Left colon (tissue), 2 donors: ENCODE data around the gene RFPL3. TPM values are rescaled to one million over a fixed set of nuclear protein-coding genes. Genes with fewer than 3 reads are reported as not detected.
A peak's percentile ranks its signal among the peaks of the same experiment; 100 is the strongest.
"Not testable (repeated sequence)": the region's sequence is repeated elsewhere in the genome, so short reads cannot be mapped to it uniquely, and the experiment has no call there.

Experiments used
- ATAC-seq: fragments of 200-7000 bp; cut with Tn5 transposase; one replicate; pipeline ENCODE4 v1.9.1; 2020; ENCODE audit warnings: mild to moderate bottlenecking, moderate library complexity
- DNase-seq, 2 donors: peaks; one replicate each; pipeline ENCODE4 v3.0.0-alpha.2; 2020
- intact Hi-C, 2 donors: fragments of 100-400 bp; cut with DNase I in 1 of 2; cut with micrococcal nuclease in 1 of 2; formaldehyde crosslinking; loops; one replicate each; pipeline versions ENCODE4 v1.11.2 to v1.14.0; 2022; cut with DNase I, micrococcal nuclease
- total RNA-seq, 2 donors: library from RNA; stranded (reverse); fragmentation: NEBNext Ultra II Directional; extraction: Animal tissue kit (Norgen Biotek cat#: 25700); gene quantifications; one replicate each; pipeline ENCODE4 v1.2.1, GENCODE V29; 2021
- donor health status: DM: no; HTN: no; CAD: no.
- donor health status: DM: yes; HTN: yes; CAD: no.

RFPL3 gene
- total RNA-seq, 2 donors from 2014 or later, result not detected

- ATAC-seq, result no peak
- intact Hi-C loops, result no loop called here
These were observed 13.7 kb upstream of the RFPL3 start for GRCh38 chr22:32343941-32344340.

GRCh38 chr22:32348031-32348611, 9.5 kb upstream of the RFPL3 start:
- no peak for DNase-seq
- ATAC-seq, result peak; percentile 63
- intact Hi-C loops, result no loop called here

More at GRCh38 chr22:32343941-32344340, 13.7 kb upstream of the RFPL3 start:
- DNase-seq, result no peak

GRCh38 chr22:32351875-32352274, 5.8 kb upstream of the RFPL3 start:
- ATAC-seq, DNase-seq, intact Hi-C loops: not testable (repeated sequence)

- DNase-seq (no peak), ATAC-seq (no peak)
- intact Hi-C loops, result no loop called here
These were observed 5.0 kb upstream of the RFPL3 start for GRCh38 chr22:32352681-32353080.

GRCh38 chr22:32353292-32353691, 4.4 kb upstream of the RFPL3 start:
- ATAC-seq (no peak), DNase-seq (no peak)
- intact Hi-C loops, result no loop called here

DNA sequence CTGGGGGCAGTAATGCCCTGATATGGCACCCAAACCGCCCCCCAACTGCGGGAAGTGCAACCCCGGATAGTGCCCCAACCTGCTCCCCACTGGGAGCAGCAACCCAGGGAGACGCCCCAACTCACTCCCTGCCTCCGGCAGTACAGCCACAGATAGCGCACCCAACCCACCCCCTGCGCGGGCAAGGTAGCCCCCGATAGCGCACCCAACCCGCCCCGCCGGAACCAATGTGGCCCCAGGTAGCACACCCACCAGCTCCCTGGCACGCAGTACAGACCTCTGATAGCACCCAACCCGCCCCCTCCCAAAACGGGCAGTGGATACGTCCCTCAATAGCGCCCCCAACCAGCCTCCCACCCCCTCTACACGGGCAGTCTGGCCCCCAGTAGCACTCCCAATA, 3.8 kb upstream of the RFPL3 start:
- intact Hi-C loops, result no loop called here
- DNase-seq, result no peak
- no peak for ATAC-seq

- intact Hi-C loops, result no loop called here
- DNase-seq (no peak), ATAC-seq (no peak)
These were observed 3.0 kb upstream of the RFPL3 start for GRCh38 chr22:32354360-32355351.

GRCh38 chr22:32355760-32356159, 1.9 kb upstream of the RFPL3 start:
- ATAC-seq, result peak; percentile 58
- intact Hi-C loops, result no loop called here

DNA sequence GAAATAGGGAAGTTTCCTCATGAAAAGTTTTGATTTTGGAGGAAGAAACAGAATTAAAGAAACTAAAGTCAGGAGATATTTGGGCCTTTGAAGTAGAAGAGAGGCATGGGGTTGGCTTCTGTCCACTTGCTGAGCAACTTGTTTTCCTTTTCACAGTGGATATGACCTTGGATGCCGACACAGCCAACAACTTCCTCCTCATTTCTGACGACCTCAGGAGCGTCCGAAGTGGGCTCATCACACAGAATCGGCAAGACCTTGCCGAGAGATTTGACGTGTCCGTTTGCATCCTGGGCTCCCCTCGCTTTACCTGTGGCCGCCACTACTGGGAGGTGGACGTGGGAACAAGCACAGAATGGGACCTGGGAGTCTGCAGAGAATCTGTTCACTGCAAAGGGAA, 2.4 kb downstream of the RFPL3 start:
- DNase-seq, ATAC-seq, intact Hi-C loops: not testable (repeated sequence)

More at GRCh38 chr22:32355760-32356159, 1.9 kb upstream of the RFPL3 start:
- no peak for DNase-seq

DNA sequence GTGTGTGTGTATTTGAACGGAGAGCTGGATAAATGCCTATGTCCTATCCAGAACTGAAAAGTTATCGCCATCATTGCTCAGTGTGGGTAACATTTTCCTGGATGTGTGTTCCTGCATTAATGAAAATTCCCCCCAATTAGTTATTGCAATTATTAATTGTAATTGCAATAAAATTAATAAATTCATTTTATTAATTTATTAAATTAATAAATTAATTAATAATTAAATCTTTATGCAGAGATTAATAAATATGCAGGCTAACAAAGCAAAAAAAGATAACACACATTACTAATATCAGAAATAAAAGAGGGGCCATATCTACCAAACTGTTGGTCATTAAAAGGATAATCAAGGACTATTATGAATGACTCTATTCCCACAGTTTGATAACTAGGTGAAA, 3.6 kb downstream of the RFPL3 start:
- ATAC-seq (no peak), DNase-seq (no peak)
- intact Hi-C loops, result no loop called here

DNA sequence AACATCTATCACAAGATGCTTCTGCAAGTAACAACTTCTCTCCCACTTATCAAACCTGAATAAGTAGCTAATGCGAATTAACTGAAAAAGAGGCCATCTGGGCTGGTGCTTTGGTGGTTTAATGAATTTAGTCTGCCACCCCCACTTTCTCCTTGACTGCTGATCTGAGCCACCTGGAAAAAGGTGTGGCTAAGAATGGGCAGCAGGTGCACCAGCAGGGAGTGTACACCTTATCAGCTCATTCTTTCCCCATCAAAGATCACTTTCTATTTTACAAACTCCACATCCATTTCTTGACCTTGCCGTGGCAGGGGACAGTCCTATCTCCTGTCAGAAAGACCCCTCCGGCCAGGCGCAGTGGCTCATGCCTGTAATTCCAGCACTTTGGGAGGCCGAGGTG, 6.5 kb downstream of the RFPL3 start:
- DNase-seq (no peak), ATAC-seq (peak; percentile 83)
- intact Hi-C loops, result no loop called here

- ATAC-seq, result no peak
- intact Hi-C loops, result no loop called here
- no peak for DNase-seq
These were observed 18.2 kb downstream of the RFPL3 start for GRCh38 chr22:32375678-32376450.

DNA sequence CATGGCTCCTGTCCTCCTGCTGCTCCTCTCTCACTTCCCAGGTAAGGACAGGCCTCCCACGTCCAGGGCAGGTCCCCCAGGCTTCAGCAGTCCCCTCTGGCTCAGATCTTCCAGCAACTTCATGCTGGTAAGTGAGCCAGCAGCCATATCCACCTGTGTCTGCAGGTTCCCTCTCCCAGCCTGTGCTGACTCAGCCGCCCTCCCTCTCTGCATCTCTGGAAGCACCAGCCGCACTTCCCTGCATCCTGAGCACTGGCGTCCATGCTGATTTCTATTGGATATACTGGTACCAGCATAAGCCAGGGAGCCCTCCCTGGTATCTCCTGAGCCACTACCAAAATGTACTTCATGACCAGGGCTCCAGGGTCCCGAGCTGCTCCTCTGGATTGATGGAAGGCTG, 19.0 kb downstream of the RFPL3 start:
- intact Hi-C loops, result no loop called here
- ATAC-seq (no peak), DNase-seq (no peak)

DNA sequence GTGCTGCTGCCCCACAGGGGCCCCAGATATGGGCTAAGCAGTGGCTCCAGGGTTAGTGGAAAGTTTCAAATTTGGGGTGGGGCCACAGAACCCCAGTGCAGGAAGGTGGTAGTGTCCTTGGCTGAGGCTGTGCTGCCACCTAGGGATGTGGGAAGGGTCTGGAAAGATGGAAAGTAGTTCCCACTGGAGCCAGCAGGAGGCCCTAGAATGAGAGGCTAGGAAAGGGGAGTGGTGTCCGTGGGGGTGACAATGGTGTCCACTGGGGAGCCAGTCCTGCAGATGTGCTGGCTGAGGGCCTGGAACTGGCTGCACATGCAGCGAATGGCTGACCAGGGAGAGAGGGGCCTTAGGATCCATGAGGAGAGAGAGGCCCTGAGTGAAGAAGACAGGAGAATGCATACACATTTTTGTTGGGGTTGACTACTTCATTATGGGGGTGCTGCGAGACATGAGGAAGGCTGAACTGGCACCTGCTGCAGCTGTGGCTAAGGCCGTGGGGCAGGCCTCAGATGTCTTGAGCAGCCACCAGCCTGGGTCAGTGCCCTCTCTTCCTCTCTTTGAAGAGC, 21.1 kb downstream of the RFPL3 start:
- DNase-seq (peak in 1 of 2 donors; percentile 29), ATAC-seq (peak; percentile 79)
- intact Hi-C loops, result no loop called here

GRCh38 chr22:32380991-32381390, 23.3 kb downstream of the RFPL3 start:
- DNase-seq (no peak), ATAC-seq (no peak)
- intact Hi-C loops, result no loop called here

DNA sequence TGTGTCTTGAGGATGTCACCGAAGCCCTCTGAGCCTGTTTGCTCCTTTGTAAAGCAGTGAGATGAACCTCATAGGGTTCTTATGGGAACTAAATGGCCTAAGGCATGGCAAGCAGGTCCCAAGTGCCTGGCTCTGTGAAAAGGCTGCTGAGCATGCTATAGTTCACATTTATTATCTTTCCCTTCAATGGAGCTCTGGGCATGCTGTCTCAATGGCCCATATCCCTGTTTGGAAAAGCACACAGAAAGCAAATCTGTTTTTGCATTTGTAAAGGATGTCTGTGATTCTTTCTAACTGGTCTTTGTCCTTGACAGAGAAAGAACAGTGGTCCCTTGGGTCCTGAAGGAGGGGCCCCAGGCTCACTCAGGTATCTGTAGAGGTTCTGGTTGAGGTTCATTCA, 28.0 kb downstream of the RFPL3 start:
- peak; percentile 13 for ATAC-seq

GRCh38 chr22:32389685-32390084, 32.0 kb downstream of the RFPL3 start:
- ATAC-seq, result peak; percentile 32

More for the DNA sequence above, 28.0 kb downstream of the RFPL3 start:
- intact Hi-C loops, result no loop called here
- no peak for DNase-seq

DNA sequence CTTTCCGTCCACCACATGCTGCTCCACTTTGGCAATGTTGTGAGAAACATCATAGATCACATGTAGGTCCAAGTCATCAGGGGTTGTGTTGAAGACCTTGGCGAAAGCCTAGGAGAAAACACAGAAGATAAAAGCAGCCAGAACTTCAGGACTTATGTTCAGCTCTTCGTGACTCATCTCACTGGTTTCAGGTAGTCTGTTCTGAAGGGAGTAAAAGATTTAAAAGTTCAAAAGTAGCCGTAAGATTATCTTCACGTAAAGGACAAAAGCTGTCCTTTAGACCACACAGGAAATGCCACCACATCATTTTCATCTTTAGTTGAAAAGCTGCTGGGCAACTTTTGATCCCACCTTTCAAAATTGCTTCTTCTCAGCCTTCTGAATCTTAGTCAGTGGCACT, 37.4 kb downstream of the RFPL3 start:
- ATAC-seq, result no peak
- intact Hi-C loops, result no loop called here
- no peak for DNase-seq

More at GRCh38 chr22:32389685-32390084, 32.0 kb downstream of the RFPL3 start:
- intact Hi-C loops, result no loop called here
- no peak for DNase-seq

DNA sequence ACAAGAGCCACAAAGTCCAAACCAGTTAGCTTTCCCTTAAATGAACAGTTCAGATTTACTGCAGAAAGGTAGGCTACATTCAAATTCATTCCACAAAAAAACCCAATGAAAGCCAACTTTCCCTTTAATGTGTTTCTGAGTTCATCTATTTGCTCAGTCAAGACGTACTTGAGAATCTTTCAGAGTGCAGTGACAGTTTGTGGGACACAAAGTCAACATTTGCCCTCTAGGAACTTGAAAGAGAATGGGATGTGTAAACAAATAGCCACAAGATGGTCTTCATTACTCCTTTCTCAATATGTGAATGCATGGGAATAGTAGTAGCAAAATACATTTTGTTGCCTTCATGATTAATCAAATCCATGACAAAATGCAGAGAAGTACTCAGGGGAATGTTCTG, 38.6 kb downstream of the RFPL3 start:
- ATAC-seq, result no peak
- intact Hi-C loops, result no loop called here

More for the DNA sequence above, 38.6 kb downstream of the RFPL3 start:
- DNase-seq, result no peak
